Measurements from ENCODE around the gene RBM20.

DNA sequence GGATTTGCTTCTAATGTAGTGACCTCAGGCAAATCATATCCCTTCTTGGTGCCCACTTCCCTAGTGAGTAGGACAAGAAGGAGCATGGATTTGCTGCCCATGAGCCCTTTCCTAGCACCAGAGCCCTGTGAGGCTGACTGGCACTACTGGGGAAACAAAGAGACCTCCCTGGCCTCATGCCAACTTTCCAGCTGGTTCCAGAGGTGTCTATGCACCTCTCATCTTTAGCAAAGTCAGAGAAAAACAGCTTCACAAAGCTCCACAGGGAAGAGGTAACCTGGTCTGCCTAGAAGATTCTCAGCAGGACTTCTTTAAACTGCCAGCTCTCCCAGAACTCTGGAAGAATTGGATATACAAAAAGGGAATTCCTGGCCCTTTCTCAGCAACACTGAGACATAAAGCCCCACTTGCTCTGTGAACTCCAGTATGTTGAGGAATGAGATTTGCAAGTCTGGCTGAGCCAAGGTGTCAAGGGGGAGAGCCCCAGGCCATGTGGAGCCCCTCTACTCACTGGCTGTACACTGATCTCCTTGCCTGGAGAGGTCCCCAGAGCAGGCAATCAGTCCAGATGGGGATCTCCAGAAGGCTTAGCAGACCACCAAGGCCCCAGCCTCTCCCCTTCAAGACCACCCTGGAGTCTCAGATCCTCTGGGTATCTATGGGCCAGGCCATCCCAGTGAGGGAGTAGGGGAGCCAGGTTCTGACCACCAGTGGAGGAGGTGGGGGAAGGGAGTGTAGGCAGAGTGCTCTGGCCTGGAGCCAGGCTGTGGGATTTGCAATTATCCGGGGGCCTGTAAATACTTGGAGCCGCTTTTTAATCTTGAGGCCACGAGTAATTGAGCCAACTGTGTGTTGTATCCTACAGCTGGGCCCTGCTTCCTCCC is 24.4 kb upstream of the RBM20 start:
- TF ChIP-seq, protein P1, sequence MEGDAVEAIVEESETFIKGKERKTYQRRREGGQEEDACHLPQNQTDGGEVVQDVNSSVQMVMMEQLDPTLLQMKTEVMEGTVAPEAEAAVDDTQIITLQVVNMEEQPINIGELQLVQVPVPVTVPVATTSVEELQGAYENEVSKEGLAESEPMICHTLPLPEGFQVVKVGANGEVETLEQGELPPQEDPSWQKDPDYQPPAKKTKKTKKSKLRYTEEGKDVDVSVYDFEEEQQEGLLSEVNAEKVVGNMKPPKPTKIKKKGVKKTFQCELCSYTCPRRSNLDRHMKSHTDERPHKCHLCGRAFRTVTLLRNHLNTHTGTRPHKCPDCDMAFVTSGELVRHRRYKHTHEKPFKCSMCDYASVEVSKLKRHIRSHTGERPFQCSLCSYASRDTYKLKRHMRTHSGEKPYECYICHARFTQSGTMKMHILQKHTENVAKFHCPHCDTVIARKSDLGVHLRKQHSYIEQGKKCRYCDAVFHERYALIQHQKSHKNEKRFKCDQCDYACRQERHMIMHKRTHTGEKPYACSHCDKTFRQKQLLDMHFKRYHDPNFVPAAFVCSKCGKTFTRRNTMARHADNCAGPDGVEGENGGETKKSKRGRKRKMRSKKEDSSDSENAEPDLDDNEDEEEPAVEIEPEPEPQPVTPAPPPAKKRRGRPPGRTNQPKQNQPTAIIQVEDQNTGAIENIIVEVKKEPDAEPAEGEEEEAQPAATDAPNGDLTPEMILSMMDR (IDR thresholded peaks at IDR 0.05; ENCODE audit: low read length) = no peak
- no peak for TF ChIP-seq EZH2 (optimal IDR thresholded peaks at IDR 0.05; ENCODE audit: low read depth, low read length)

All from MM.1S (cell line).